ENCODE measurements around the gene ZNF362. TPM values are rescaled to one million over a fixed set of nuclear protein-coding genes. Genes with fewer than 3 reads are reported as not detected.

The ZNF362 gene
- total RNA-seq, 1 donor from 2014 or later: 30.3 TPM

- DNase-seq (ENCODE audit: extremely low read depth, low read depth, low spot score): no peak
Measured at GRCh38 chr1:33323663-33324477, 67.6 kb downstream of the ZNF362 start.

- DNase-seq (ENCODE audit: extremely low read depth, low read depth, low spot score): no peak
Measured at GRCh38 chr1:33324677-33325575, 68.6 kb downstream of the ZNF362 start.

DNA sequence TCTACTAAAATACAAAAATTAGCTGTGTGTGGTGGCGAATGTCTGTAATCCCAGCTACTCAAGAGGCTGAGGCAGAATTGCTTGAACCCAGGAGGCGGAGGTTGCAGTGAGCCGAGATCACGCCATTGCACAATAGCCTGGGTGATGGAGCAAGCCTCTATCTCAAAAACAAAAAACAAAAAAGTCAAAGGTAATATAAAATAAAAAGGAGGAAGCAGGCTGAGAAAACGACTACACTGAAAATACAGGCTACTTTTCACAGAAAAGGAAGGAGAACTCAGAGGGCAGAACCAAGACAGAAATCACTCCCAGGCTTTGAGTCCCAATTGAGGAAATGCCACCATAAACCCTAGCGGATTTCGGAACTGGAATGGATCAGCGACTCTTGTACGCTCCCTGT, 70.5 kb downstream of the ZNF362 start:
- DNase-seq (ENCODE audit: extremely low read depth, low read depth, low spot score): no peak

- DNase-seq (ENCODE audit: extremely low read depth, low read depth, low spot score): no peak
Measured at GRCh38 chr1:33327587-33328325, 71.5 kb downstream of the ZNF362 start.

- no peak for DNase-seq (ENCODE audit: extremely low read depth, low read depth, low spot score)
Measured at GRCh38 chr1:33328817-33329216, 72.5 kb downstream of the ZNF362 start.

DNA sequence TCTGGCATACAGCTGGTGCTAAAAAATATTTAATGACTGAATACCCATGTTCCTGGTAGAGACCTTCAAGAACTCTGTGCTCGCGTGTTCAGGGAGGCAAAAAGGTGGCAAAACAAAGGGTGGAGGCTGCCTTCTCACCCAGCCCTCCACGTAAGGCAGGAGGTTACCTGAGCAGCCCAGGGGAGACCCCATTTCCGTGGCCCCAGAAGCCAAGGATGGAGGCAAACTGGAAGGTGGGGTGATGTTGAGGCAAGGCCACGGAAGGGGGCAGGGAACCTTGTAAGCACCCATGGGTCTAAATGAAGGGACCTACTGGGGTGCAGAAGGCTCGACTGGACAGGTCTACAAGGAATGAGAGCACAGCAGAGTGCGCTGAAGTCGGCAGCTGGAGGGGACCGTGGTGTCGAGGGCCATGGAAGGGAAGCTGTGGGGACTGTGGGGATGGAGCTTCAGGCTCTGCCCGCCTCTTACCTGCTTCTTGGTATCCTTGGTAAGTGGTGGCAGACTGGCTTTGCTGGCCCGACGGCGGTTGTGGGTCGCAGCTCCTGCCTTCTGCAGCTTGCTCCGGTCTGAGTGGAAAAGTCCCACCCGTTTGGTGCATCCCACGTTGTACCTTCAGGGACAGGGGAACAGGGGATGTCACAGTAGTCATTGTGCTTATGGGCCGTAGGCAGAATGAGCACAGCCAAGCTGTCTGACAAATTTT, 73.5 kb downstream of the ZNF362 start:
- DNase-seq (ENCODE audit: extremely low read depth, low read depth, low spot score): no peak

GRCh38 chr1:33330361-33330890, 74.1 kb downstream of the ZNF362 start:
- no peak for DNase-seq (ENCODE audit: extremely low read depth, low read depth, low spot score)

DNA sequence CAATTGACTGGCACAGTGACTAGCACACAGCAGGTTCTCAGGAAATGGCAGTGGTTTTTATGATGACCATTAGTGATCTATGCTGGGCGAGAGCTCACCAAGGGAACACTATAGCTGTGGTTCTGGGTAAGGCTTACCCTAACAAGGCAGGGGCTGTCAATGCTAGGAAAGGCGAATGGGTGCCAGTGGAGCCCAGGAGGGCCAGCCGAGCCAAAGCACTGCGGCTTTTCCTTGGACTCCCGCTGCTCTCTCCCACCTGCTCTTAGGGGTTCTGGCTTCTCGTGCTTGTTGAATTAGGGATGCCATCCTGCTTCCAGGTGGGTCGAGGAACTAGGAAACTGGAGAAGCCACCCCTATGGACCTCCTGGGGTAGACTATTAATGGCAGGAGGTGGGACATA, 74.6 kb downstream of the ZNF362 start:
- DNase-seq (ENCODE audit: extremely low read depth, low read depth, low spot score): no peak

DNA sequence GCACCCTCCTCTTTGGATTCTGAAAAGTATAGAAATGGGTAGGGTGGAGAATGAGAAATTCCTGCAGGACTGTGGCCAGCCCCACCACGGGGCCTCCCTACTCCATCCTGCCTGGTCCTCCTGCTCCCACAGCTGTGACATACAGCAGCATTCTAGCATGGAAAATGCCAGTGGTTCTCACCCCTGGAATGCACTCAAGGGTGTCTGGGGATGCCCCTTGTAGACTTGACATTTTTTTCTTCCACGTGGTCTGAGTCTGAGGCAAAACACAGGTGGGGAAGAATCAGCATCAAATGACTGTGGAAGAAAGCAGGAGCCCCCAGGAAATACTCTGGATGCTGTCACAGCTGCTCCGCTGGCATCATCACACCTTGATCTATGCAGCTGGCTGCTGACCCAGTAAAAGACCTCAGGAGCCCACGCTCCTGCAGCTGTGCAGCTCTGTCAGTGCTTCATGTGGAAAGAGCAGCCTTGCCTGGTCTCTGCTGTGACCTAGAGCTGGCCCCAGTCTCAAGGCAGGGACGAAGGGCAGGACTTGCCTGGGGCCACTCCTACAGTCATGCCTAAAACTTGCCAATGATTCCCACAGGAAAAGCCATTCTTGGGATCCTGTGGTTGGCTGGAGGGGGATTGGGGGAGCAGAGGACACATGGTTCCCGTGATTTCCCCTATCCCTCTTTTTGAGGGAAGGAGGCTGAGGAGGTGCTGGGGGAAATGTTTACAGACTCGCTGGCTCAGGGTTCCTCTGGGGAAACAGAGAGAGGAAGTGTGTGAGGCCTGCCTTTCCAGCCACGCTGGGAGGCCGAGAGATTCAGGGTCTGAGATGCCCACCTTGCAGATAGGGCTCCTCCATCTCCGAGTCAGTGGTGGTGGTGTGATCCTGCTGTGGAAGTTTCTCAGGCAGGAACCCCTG, 75.4 kb downstream of the ZNF362 start:
- no peak for DNase-seq (ENCODE audit: extremely low read depth, low read depth, low spot score)

DNA sequence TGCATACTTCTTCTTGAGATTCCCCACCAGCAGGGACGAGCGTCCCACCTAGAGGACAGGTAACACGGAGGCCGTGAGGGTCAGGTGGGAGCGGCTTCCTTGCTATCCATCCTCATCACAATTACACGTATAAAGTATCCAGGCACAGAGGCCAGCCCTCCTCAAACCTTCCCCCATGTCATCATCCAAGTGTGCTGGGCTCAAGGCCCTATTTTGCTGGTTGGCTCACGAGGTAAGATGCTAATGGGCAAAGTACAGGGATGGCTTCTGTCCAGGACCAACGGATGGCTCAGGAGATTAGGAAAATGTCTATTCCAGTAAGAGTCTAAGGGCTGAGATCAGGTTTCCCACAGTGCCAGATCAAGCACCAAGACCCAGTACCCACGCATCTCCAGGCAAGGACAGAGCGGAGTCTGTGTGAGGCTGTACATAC, 76.1 kb downstream of the ZNF362 start:
- DNase-seq (ENCODE audit: extremely low read depth, low read depth, low spot score): no peak

DNA sequence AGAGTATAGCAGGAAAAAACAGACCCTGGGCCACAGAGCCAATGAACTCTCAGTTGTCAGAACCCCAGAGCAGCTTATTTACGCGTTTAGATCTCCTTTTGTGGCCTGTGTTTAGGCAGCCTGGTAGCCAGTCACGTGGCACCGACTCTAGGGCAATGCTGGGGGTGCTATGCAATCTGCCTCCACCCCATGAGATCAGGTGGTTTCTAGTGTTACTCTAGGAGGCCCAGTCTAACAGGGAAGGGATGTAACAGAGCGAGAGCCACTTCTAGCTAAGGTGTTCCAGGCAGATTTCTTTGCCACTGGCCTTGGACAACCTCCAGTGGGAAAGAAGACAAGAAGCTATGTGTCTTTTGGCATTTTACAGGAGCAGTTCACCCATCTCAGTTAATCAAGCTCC, 76.6 kb downstream of the ZNF362 start:
- DNase-seq (ENCODE audit: extremely low read depth, low read depth, low spot score): no peak

- DNase-seq (ENCODE audit: extremely low read depth, low read depth, low spot score): no peak
Measured at GRCh38 chr1:33334081-33334552, 77.8 kb downstream of the ZNF362 start.

DNA sequence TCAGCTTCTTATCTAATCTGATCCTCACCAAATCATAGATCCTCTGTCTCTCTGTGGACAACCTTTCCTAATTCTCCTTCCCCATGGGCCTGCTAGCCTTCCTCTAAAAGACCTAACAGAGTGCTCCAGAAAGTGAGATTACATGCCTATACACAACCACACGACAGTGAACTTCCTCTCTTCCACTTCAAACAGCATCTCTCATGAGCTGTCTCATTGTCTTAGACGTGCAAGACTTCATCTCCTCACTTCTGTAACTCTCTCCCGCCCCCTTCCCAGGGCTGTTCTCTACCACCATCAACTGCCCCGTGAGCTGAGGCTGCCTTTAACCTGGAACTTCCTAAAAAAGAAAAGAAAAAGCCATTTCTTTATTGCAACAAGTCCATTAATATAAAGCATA, 78.7 kb downstream of the ZNF362 start:
- no peak for DNase-seq (ENCODE audit: extremely low read depth, low read depth, low spot score)

DNA sequence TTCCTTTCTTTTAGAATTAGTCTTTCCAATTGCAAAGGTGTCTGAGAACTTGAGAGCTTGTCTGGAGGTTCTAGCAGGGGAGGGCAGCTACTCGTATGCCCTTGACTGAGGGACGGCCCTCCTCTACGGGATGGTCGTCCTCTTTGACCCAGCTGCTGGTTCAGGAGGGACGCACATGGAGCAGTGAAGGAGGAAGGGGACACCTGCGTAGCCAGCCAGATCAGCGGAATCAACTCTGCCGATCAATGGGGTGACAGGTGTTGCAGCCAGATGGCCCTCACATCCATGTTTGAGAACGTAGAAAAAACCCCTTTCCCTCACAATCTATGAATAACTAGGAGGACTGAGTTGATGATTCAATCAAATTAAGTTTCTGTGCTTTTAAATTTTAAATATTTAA, 80.3 kb downstream of the ZNF362 start:
- DNase-seq (ENCODE audit: extremely low read depth, low read depth, low spot score): no peak

- DNase-seq (ENCODE audit: extremely low read depth, low read depth, low spot score): no peak
Measured at GRCh38 chr1:33337441-33337840, 81.1 kb downstream of the ZNF362 start.

DNA sequence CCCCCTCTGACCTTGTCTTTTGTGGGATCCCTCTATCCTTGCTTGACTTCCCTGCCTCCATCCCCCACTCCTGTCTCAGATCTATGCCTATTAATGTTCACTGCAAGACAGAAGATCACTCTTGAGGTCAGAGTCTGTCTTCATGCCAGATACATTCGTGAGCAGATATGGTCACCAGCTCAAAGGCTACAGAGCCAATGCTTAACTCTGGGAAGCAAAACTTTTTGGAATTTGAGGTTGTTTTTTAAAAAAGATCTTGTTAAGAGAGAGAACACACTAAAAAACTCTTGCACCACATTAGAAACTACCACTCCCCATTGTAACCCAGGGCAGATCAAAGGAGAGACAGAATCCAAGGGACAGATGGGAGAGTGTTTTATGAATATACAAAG, 81.8 kb downstream of the ZNF362 start:
- DNase-seq (ENCODE audit: extremely low read depth, low read depth, low spot score): no peak

DNA sequence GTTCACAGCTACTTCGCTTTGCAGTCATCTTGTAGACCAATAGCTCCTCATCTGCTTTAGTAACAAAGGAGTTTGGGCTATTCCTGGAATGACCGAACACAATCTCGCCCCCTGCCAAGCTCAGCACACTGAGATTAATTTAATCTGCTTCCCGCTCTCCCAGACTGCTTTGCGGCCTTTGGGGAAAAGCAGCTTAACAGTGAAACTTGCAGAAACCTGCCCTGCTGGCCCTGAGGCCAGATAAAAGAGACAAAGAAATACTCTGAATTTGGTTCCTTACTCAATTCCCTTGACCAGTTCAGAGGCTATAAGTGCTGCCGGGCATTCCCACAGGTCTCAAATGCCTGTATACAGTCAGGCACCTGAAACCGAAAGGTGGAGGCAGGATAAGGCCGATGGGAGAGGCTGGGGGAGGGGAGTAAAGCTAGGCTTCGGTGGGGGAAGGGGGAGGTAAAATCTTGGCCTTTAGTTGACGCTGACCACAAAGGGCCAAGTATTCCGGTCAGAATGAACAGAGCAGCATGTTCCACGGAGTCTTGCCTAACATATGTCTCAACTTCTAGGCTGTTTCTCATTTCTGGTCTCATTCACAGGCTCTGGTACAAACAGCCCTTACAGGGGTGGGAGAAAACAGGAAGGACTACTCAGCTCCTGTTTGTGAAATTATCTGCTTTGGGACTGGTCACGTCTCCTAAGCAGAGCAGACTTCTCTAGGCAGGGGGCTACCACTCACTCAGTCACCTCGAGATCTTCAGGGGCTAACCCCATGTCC, 82.3 kb downstream of the ZNF362 start:
- DNase-seq (ENCODE audit: extremely low read depth, low read depth, low spot score): no peak

DNA sequence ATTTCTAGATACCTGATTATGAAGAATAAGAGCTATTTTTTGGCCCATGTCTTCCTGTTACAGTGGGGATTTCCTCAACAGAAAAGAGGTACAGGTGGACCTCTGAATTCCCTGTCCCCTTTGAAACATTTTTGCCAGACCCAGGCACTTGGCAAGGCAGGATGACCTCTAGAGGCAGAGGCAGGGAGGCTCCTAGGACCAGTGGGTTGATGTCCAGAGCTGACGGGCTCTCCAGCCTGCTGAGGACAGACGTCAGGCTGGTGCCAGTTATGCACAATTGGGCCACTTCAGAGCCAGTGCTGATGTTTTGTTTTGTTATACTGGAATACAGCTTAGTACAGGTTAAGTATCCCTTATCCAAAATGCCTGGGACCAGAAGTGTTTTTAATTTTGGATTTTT, 83.1 kb downstream of the ZNF362 start:
- DNase-seq (ENCODE audit: extremely low read depth, low read depth, low spot score): no peak
